ENCODE results near the gene IFT25.
"Not testable (repeated sequence)": the region's sequence is repeated elsewhere in the genome, so short reads cannot be mapped to it uniquely, and the experiment has no call there.

IFT25 gene

GRCh38 chr1:53883600-53883999 is 61.9 kb downstream of the IFT25 start:
- DNase-seq, result not testable (repeated sequence)

GRCh38 chr1:53881853-53882252 is 63.6 kb downstream of the IFT25 start:
- DNase-seq, result not testable (repeated sequence)

- peak; percentile 49 for DNase-seq
Observed at GRCh38 chr1:53878492-53879105, 66.9 kb downstream of the IFT25 start.

GRCh38 chr1:53875150-53875549 is 70.3 kb downstream of the IFT25 start:
- DNase-seq, result not testable (repeated sequence)

GRCh38 chr1:53871773-53872484 is 73.6 kb downstream of the IFT25 start:
- no peak for DNase-seq
